ENCODE measurements around the gene RPLP1.

GRCh38 chr15:69433831-69434230 lies 18.8 kb upstream of the RPLP1 start:
- TF ChIP-seq POLR2A (IDR thresholded peaks at IDR 0.05): no peak
- TF ChIP-seq CTCF (IDR thresholded peaks at IDR 0.05): no peak
